ENCODE results near the gene AQP4. TPM values are rescaled to one million over a fixed set of nuclear protein-coding genes. Genes with fewer than 3 reads are reported as not detected.

AQP4 gene
- total RNA-seq, 6 donors from 2014 or later, result 61.8 to 317 (median 239) TPM

- Histone ChIP-seq H3K27me3 (no peaks in the 10 kb centered on the region), H3K9me3 (no peaks in the 10 kb centered on the region), H3K36me3 (peaks cover 0 to 3% (median 0%) of the 10 kb centered on the region in 4 donors), H3K4me3 (no peak overlapping the region), H3K4me1 (no peaks in the 10 kb centered on the region), H3K27ac (no peak overlapping the region)
- no peak for DNase-seq
- no peak for TF ChIP-seq CTCF (IDR thresholded peaks at IDR 0.05)
- TF ChIP-seq EP300 (IDR thresholded peaks at IDR 0.05), result no peak
- no peak for TF ChIP-seq POLR2AphosphoS5 (IDR thresholded peaks at IDR 0.05)
- no peak for TF ChIP-seq POLR2A (IDR thresholded peaks at IDR 0.05)
- ATAC-seq (ENCODE audit: low FRiP score in 2 of 2), result no peak
- WGBS, 2 donors, result 87 to 89% methylated on average over 2 of the region's 2 CpGs
Measured at GRCh38 chr18:26853401-26853800, 12.1 kb downstream of the AQP4 start.

DNA sequence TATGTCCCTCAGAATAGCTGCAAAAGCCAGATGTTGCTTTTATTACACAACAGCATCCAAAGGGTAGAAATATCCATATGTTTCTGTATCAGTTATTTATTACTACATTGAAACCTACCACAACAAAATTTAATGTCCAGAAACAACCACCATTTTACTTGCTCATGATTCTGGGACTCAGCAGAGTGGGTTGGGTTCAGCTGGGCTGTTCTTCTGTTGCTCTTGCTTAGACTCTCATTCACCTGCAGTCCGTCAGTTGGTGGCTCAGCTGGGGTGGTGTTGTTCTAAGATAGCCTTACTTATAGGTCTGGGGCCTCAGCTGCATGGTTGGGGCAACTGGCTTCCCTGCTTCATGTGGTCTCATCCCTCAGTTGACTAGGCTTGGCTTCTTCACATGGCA lies 21.7 kb downstream of the AQP4 start:
- DNase-seq, result no peak
- H3K27ac ChIP-seq, result no peak overlapping the region
- no peaks in the 10 kb centered on the region for H3K36me3 ChIP-seq
- H3K4me1 ChIP-seq, result no peaks in the 10 kb centered on the region
- no peak for ATAC-seq (ENCODE audit: low FRiP score in 2 of 2)
- 87 to 95% methylated on average over 1 of the region's 1 CpG for WGBS, 2 donors
- H3K27me3 ChIP-seq, result no peaks in the 10 kb centered on the region
- H3K4me3 ChIP-seq, result no peak overlapping the region
- H3K9me3 ChIP-seq, result peaks cover 0 to 8% (median 2%) of the 10 kb centered on the region in 4 donors
- TF ChIP-seq EP300 (IDR thresholded peaks at IDR 0.05), result no peak
- no peak for TF ChIP-seq CTCF (IDR thresholded peaks at IDR 0.05)
- TF ChIP-seq POLR2AphosphoS5 (IDR thresholded peaks at IDR 0.05), result no peak
- no peak for TF ChIP-seq POLR2A (IDR thresholded peaks at IDR 0.05)

DNA sequence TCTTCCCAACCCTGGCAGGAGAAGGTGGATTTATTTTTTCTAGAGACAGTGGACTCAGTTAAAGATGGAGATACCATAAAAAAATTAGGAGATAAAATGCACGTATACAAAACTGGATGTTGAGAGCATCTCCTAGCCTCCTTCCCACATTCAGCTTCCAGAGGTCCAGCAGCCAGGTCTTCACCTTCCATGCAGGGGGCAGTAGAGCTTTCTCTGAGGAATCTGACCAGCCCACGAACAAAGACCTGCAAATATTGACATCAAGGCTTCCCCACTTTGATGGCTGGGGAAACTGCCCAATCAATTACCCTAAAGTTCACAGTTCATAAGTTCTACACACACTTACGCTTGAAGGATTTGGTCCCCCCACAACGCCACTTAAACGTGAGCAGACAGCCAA lies 24.5 kb downstream of the AQP4 start:
- Histone ChIP-seq H3K36me3 (no peaks in the 10 kb centered on the region), H3K27me3 (no peaks in the 10 kb centered on the region), H3K9me3 (peaks cover 0 to 8% (median 2%) of the 10 kb centered on the region in 4 donors), H3K27ac (no peak overlapping the region), H3K4me3 (no peak overlapping the region), H3K4me1 (no peaks in the 10 kb centered on the region)
- TF ChIP-seq POLR2AphosphoS5 (IDR thresholded peaks at IDR 0.05) (no peak), CTCF (IDR thresholded peaks at IDR 0.05) (no peak), POLR2A (IDR thresholded peaks at IDR 0.05) (no peak)
- WGBS, 2 donors, result 78 to 80% methylated on average over 5 of the region's 5 CpGs
- ATAC-seq (ENCODE audit: low FRiP score in 2 of 2) (no peak), DNase-seq (no peak)

DNA sequence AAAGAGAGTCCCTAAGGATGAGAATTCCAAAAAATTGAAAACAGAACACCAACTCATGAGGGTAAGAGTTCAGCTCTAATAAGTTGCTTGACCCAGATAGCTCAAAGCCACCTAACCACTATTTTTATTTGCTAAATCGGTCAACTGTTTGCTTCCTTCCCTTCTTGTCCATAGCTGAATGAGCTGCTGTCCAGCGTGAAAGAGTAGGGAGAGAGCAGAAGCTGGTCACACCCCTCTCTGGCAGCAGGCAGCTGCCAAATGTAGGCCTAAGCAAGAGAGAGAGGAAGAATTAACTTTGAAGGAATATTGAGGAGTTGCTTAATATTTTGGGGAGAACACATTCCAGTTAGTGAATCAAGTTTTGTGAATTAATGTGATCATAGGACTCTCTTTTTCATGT lies 25.9 kb downstream of the AQP4 start:
- DNase-seq, result no peak
- 46 to 47% methylated on average over 2 of the region's 2 CpGs for WGBS, 2 donors
- H3K36me3 ChIP-seq, result no peaks in the 10 kb centered on the region
- H3K4me3 ChIP-seq, result no peak overlapping the region
- no peak for TF ChIP-seq CTCF (IDR thresholded peaks at IDR 0.05)
- TF ChIP-seq POLR2A (IDR thresholded peaks at IDR 0.05), result no peak
- TF ChIP-seq EP300 (IDR thresholded peaks at IDR 0.05), result no peak
- no peak for TF ChIP-seq POLR2AphosphoS5 (IDR thresholded peaks at IDR 0.05)
- peaks cover 0 to 8% (median 0%) of the 10 kb centered on the region in 4 donors for H3K9me3 ChIP-seq
- H3K27ac ChIP-seq, result no peak overlapping the region
- H3K4me1 ChIP-seq, result no peaks in the 10 kb centered on the region
- no peak for ATAC-seq (ENCODE audit: low FRiP score in 2 of 2)
- no peaks in the 10 kb centered on the region for H3K27me3 ChIP-seq

DNA sequence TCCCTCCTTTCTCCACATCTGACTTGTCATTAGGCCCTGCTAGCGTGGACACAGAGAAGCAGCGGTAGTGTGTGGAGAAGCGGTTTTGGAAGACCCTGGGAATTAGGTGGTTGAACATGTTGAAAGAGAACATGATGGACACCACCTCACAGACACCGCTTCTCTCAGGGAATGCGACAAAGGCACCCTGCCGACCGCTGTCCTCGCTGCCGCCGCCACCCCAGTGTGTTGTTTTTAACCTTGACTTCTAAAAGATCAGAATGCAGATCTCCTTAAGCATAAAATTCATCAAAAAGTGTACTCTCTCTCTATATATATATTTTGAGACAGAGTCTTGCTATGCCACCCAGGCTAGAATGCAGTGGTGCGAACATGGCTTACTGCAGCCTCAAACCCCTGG lies 33.2 kb downstream of the AQP4 start:
- Histone ChIP-seq H3K27ac (no peak overlapping the region), H3K36me3 (no peaks in the 10 kb centered on the region), H3K4me3 (no peak overlapping the region), H3K9me3 (no peaks in the 10 kb centered on the region), H3K27me3 (no peaks in the 10 kb centered on the region), H3K4me1 (no peaks in the 10 kb centered on the region)
- DNase-seq (peak in 1 of 2 donors; percentile 58), ATAC-seq (ENCODE audit: low FRiP score in 2 of 2) (no peak)
- WGBS, 2 donors, result 92 to 96% methylated on average over 11 of the region's 11 CpGs
- TF ChIP-seq EP300 (IDR thresholded peaks at IDR 0.05), result no peak

Measured in upper lobe of left lung (tissue), 6 donors.